Activated CD8-positive, alpha-beta memory T cell treated with anti-CD3 and anti-CD28 coated beads, Interleukin-2, amount 10 ng/mL, durations not matched to agents 7 days and 5 days (primary cell): Measurements from ENCODE around the gene PSMC2. TPM values are rescaled to one million over a fixed set of nuclear protein-coding genes. Genes with fewer than 3 reads are reported as not detected.

Experiments
- ATAC-seq: fragments of 150-1000 bp; cut with Tn5 transposase; one replicate; pipeline ENCODE4 v1.10.0; 2021; ENCODE audit warnings: moderate library complexity
- CTCF ChIA-PET: fragments of 350-600 bp; sonication (Branson Sonifier 250); formaldehyde crosslinking; loops from one replicate; lab custom pipeline; 2021; ENCODE audit warnings: antibody characterized with exemption; lab: Charles Lee
- DNase-seq: peaks from one replicate; pipeline ENCODE4 v3.0.0-alpha.2; 2020
- H3K27ac Mint-ChIP-seq: one replicate; pipeline ENCODE4 v1.8.0; 2021; ENCODE audit warnings: mild to moderate bottlenecking, mixed read lengths
- H3K27me3 Mint-ChIP-seq: one replicate; pipeline ENCODE4 v1.8.0; 2021; ENCODE audit warnings: mixed read lengths
- H3K36me3 Mint-ChIP-seq: one replicate; pipeline ENCODE4 v1.8.0; 2021; ENCODE audit warnings: mild to moderate bottlenecking, mixed read lengths
- H3K4me1 Mint-ChIP-seq: one replicate; pipeline ENCODE4 v1.8.0; 2021; ENCODE audit warnings: mixed read lengths
- H3K4me3 Mint-ChIP-seq: one replicate; pipeline ENCODE4 v1.8.0; 2021; ENCODE audit warnings: mild to moderate bottlenecking, moderate library complexity, mixed read lengths
- H3K9me3 Mint-ChIP-seq: one replicate; pipeline ENCODE4 v1.8.0; 2022; ENCODE audit warnings: low read depth, mixed read lengths
- total RNA-seq, 2 experiments: library from RNA; stranded (reverse); gene quantifications; one replicate each; pipeline ENCODE4 v1.2.3, GENCODE V29; 2021

PSMC2 gene
- total RNA-seq, 2 experiments from 2014 or later, result 138 to 195 TPM

DNA sequence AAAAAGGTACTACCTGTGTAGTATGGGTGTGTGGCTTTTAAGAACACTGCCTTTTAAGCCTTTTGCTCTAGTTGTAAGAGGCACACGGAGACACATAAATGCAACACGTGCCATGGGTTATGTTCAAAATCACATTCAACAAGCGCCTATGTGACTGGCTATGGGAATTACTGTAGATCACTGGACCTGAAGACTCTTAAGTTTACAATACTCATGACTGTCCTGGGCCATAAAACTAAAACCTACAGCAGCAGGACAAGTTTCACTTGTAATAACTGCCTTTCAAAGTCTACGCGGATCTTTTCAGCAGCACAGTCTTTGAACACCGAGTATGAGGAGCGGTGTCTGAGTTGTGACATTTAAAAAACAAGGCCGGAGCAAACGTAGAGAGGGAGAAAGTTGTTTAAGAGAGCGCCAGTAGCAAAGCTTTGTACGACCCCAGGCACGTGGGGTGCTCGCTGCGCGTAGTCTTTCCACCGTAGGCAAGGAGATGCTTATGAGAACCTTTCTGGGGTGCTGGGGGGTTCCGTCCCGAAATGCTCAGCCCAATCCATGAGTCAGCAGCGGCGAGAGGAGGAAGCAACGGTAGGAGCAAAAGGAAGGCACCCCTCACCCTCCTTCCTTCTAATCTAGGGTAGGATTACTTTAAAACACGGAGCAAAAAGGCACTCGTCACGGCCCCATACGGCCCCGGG is 3.5 kb upstream of the PSMC2 start:
- ATAC-seq (peak; percentile 14), DNase-seq (peak; percentile 61)
- Mint-ChIP-seq H3K4me3 (peak overlapping the region; percentile 90), H3K36me3 (peaks cover 35% of the 10 kb centered on the region), H3K27me3 (no peaks in the 10 kb centered on the region), H3K9me3 (no peaks in the 10 kb centered on the region), H3K4me1 (peaks cover 60% of the 10 kb centered on the region), H3K27ac (peak overlapping the region; percentile 99)
- CTCF ChIA-PET, result no interaction called here

DNA sequence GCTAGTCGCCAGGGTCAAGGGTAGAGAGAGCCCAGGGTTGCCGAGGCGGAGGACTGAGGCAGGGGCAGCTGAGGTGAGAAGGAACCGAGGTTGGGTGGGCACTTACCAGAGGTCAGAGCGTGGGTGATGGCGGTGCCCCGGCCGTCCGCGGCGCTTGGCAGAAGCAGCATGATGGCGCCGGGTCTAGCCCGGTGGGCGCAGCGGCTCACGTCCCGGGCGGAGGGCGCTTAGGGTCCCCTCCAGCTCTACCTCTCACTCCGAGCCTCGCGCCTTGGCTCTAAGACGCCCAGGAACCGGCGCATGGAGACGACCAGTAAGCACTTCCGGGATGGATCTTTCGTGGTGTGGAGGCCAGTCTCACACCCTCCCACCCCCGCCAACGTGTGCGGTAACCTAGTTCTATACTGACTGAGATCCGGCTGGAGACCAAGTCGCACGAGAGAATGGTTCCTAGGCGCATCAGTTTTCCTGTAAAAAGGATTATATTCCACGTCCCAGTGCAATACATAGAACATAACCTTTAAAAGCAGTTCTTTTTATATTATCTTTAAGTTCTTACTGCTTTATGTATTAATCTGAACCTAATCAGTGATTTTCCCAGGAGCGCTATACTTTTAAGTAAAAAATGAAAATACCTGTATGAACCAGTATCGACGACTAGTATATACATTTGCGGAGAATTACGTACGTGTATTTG is 2.8 kb upstream of the PSMC2 start, which contains the start of gene DNAJC2:
Gene DNAJC2, minus strand, starts transcription at position 315 of the 697 bp plus-strand sequence. Its CDS starts 145 bp downstream, at position 170.
- Mint-ChIP-seq H3K27me3 (no peaks in the 10 kb centered on the region), H3K4me1 (peaks cover 58% of the 10 kb centered on the region), H3K4me3 (peak within 1 kb of the TSS; percentile 90), H3K9me3 (no peaks in the 10 kb centered on the region), H3K27ac (peak within 1 kb of the TSS; percentile 99), H3K36me3 (peaks cover 31% of the 10 kb centered on the region)
- CTCF ChIA-PET, result no interaction called here
- ATAC-seq (peak; percentile 90), DNase-seq (peak; percentile 92)

DNA sequence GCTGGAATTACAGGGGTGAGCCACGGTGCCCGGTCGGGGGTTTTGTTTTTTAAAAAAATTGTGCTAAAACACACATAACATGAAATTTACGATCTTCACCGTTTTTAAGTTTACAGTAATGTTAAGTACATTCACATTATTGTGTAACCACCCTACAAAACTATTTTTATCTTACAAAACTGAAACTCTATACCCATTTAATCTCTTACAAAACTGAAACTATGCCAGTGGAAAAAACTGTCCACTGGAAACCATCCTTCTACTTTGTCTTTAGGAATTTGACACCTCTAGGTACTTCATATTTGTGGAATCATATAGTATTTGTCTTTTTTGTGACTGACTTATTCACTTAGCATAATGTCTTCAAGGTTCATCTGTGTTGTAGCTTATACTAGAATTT is 1.0 kb upstream of the PSMC2 start:
- Mint-ChIP-seq H3K9me3 (no peaks in the 10 kb centered on the region), H3K4me1 (peaks cover 60% of the 10 kb centered on the region), H3K4me3 (peak overlapping the region; percentile 99), H3K27ac (peak overlapping the region; percentile 99), H3K27me3 (no peaks in the 10 kb centered on the region), H3K36me3 (peaks cover 24% of the 10 kb centered on the region)
- DNase-seq (no peak), ATAC-seq (no peak)
- CTCF ChIA-PET, result no interaction called here

DNA sequence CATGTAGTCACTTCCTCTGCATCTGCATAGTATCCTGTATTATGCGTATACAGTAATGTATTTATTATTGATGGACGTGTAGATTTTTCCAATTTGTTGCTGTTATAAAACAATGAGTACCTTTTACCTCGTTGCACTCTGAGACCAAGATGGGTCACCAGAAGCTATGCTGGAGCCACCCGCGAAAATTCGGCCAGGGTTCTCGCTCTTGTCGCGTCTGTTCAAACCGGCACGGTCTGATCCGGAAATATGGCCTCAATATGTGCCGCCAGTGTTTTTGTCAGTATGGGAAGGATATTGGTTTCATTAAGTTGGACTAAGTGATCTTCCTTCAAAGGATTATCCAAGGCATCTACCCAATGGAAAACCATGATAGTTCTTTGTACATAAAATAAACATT is 1.0 kb downstream of the PSMC2 start:
- H3K9me3 Mint-ChIP-seq, result no peaks in the 10 kb centered on the region
- H3K27me3 Mint-ChIP-seq, result no peaks in the 10 kb centered on the region
- ATAC-seq (no peak), DNase-seq (peak; percentile 52)
- H3K27ac Mint-ChIP-seq, result peak overlapping the region; percentile 86
- peaks cover 62% of the 10 kb centered on the region for H3K4me1 Mint-ChIP-seq
- CTCF ChIA-PET, result interaction anchor here (0.9 to 1.7 kb wide), 3 partner anchors 10 to 1570 kb away, joined by 3 read pairs; no protein-coding TSS in a partner anchor
- peak overlapping the region; percentile 99 for H3K4me3 Mint-ChIP-seq
- H3K36me3 Mint-ChIP-seq, result peaks cover 31% of the 10 kb centered on the region

DNA sequence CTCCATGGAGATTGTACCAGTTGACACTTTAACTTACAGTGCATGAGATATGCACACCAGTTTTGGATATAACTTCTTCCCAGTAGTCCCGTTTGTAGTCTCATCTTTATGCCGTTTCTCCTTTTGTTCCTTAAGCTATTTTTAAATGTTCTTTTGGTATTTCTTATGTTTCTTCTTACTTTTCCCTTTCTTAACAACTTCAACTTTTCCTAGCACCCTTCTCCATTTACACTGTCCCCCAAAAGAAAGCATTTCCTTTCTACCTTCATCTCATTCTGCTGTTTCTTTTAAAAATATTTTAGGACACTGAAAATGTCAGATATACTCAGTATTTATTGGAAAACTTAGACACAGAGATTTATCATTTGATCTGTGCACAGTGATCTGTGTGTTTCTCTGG is 1.5 kb downstream of the PSMC2 start:
- Mint-ChIP-seq H3K9me3 (no peaks in the 10 kb centered on the region), H3K27ac (peak overlapping the region; percentile 86), H3K36me3 (peaks cover 33% of the 10 kb centered on the region), H3K4me1 (peaks cover 63% of the 10 kb centered on the region), H3K27me3 (no peaks in the 10 kb centered on the region), H3K4me3 (peak overlapping the region; percentile 99)
- ATAC-seq (no peak), DNase-seq (no peak)
- CTCF ChIA-PET, result interaction anchor here (1.3 to 1.7 kb wide), 2 partner anchors 9 to 12 kb away, joined by 3 read pairs; no protein-coding TSS in a partner anchor

DNA sequence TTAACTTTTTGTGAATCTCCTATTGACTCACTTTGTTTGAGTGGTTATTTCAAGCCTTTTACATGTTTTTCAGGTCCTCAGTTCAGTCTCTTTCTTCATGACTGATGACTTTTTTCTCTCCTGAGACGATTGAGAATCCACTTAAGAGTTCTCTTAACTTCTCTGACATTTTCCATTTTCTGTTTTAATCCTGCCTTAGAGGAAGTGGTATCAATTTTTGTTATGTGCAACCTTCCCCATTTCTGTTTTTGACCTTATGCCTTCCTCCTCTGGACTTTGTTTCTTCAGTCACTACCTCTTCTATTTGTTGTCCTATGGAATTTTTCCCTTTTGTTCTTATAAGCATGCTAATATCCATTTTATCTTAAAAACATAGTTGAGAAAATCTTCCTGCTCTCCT is 2.4 kb downstream of the PSMC2 start:
- Mint-ChIP-seq H3K4me3 (peak overlapping the region; percentile 99), H3K27ac (peak overlapping the region; percentile 86), H3K27me3 (no peaks in the 10 kb centered on the region), H3K4me1 (peaks cover 62% of the 10 kb centered on the region), H3K9me3 (no peaks in the 10 kb centered on the region), H3K36me3 (peaks cover 34% of the 10 kb centered on the region)
- DNase-seq, result no peak
- ATAC-seq, result no peak
- CTCF ChIA-PET, result interaction anchor here (1.3 kb wide), 1 partner anchor 11 kb away, joined by 3 read pairs; no protein-coding TSS in a partner anchor

DNA sequence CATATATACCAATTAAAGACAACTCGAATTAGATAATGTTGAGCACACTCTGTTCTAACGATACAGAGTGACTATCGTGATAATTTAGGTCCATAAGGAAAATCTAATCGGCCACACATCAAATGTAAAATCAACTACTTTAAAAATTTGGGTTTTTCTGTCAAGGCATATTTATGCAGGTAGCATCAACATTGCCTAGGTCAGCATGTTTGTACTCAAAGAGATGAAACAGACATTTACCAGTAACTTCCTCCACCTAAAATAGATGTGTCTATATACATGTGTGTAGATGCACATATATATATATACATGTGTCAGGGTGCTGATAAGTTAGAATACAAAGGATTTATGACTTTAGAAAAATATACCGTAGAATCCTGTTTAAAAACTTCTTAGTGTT is 22.0 kb downstream of the PSMC2 start:
- Mint-ChIP-seq H3K4me3 (no peak overlapping the region), H3K27me3 (no peaks in the 10 kb centered on the region), H3K4me1 (no peaks in the 10 kb centered on the region), H3K36me3 (peaks cover 26% of the 10 kb centered on the region), H3K9me3 (no peaks in the 10 kb centered on the region), H3K27ac (no peak overlapping the region)
- CTCF ChIA-PET, result no interaction called here
- no peak for ATAC-seq
- no peak for DNase-seq

DNA sequence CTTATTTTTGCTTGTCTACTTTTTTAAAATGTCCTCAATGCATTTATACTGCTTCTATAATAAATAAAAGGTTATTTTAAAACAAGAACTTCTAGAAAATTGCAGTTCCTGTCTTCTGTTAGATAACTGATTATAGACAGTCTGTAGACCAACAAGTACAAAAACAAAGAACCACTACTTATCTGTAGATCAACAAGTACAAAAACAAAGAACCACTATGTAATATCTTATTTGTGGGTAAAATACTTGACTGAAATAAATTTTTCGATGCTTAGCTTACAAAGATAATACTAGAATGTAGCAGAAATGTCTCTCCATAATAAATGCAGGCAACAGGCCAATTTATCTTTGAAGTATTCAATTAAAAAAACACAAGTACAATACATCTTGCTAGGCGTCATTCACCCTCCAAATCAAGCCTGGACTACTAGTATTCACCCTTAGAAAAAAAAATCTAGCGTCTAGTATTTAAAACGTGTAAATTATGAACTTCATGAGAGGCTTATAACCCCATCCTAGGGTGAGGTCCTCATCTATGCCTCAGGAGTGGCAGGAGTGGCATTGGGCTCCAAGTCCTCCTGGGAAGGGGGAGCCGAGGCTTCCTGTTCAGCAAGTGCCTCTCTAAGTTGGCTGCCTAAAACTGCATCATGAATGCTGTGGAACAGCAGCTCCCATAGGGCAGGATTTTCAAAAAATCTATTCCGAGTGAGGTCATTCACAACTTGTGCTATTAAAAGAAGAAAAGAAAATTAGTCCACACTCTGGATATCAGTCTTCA is 26.6 kb downstream of the PSMC2 start:
- H3K9me3 Mint-ChIP-seq, result no peaks in the 10 kb centered on the region
- DNase-seq, result no peak
- H3K4me3 Mint-ChIP-seq, result no peak overlapping the region
- H3K27ac Mint-ChIP-seq, result no peak overlapping the region
- H3K36me3 Mint-ChIP-seq, result peaks cover 3% of the 10 kb centered on the region
- ATAC-seq, result no peak
- CTCF ChIA-PET, result no interaction called here
- H3K27me3 Mint-ChIP-seq, result peaks cover 9% of the 10 kb centered on the region
- H3K4me1 Mint-ChIP-seq, result no peaks in the 10 kb centered on the region

DNA sequence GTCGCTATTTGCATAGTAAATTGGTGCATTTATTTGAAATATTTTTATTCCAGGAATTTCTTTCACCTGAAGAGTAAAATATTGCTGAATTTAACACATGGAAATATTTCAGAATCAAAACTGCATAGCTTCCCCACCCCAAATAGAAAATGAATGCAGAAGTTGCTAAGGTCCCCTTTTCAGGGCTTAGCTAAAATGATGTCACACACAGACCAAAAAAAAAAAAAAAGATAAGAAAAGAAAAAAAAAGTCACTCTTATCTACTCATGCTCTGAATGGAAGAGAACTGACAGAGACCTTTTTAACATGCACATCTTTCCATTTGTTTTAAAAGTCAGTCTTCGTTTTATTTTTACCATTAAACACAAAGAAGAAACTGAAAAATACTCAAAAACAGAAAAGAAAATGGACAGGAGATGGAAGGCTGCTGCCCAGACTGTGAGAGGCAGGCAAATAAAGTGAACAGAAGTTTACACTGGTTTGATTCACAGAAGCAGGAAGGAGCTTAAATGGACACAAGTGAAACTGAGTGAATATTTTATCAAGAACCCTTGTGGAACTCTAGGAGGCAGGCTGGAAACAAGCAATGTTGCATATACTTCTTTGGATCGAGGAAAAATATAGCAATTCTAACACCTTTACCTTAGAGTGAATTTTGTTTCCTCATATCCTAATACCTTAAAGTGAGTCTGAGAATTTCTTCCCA is 32.0 kb downstream of the PSMC2 start:
- DNase-seq, result no peak
- Mint-ChIP-seq H3K9me3 (no peaks in the 10 kb centered on the region), H3K27me3 (peaks cover 12% of the 10 kb centered on the region), H3K36me3 (no peaks in the 10 kb centered on the region), H3K4me1 (no peaks in the 10 kb centered on the region), H3K27ac (no peak overlapping the region), H3K4me3 (no peak overlapping the region)
- CTCF ChIA-PET, result interaction anchor here (0.7 kb wide), 1 partner anchor 39 kb away, joined by 3 read pairs; no protein-coding TSS in a partner anchor
- no peak for ATAC-seq

DNA sequence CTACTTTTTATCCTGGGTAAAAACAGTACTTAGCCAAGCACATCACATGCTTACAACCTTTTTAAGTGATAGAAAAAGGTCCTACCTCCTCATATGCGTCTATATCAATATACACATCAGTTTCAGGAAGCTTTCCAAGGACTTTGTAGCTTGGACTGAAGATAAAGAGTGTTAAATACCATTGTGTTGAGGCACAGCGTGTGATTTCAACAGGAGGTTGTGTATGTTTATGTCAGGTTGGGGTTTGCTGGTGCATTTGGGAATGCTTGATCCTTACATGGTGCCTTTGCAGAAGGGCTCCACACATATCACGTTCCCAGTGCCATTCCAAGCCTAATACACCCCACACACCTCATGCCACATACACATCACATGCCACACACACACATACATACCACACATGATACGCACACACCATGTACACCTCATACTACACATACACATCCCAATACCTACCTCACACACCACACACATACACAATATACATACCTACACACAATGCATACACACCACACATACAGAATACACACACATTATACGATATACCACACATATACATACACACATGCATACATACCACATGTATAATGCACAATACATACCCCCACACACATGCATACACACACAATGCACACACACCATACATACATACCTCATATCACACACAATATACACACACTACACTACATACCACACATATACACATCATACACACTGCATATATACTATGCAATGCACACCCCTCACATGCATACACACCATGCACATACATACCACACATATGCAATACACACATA is 33.1 kb downstream of the PSMC2 start:
- no peak overlapping the region for H3K4me3 Mint-ChIP-seq
- DNase-seq, result no peak
- H3K27ac Mint-ChIP-seq, result no peak overlapping the region
- CTCF ChIA-PET, result no interaction called here
- H3K9me3 Mint-ChIP-seq, result no peaks in the 10 kb centered on the region
- peaks cover 12% of the 10 kb centered on the region for H3K27me3 Mint-ChIP-seq
- no peaks in the 10 kb centered on the region for H3K4me1 Mint-ChIP-seq
- ATAC-seq, result no peak
- no peaks in the 10 kb centered on the region for H3K36me3 Mint-ChIP-seq

DNA sequence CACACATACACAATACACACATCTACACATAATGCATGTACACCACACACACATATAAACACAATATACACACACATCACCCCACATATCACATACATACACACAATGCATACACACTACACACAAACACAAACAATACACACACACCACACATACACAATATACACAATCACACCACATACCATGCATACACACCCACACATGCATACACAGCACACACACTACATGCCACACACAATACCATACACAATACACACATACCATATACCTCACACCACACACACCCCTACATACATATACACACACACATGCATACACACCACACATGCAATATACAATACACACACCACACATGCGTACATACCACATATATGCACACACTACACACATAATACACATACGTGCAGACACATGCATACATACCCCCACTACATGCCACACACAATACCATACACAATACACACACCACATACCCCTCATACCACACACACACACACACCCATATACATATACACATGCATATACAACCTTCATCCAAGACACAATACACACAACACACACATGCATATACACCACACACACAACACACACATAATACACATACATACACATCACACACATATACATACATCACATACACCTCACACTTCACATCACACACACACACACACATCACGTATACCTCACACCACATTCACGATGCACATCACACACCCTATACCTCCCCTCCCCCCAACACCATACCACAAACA is 34.0 kb downstream of the PSMC2 start:
- DNase-seq (no peak), ATAC-seq (no peak)
- Mint-ChIP-seq H3K36me3 (no peaks in the 10 kb centered on the region), H3K9me3 (no peaks in the 10 kb centered on the region), H3K4me1 (no peaks in the 10 kb centered on the region), H3K4me3 (no peak overlapping the region), H3K27ac (no peak overlapping the region), H3K27me3 (peaks cover 12% of the 10 kb centered on the region)
- CTCF ChIA-PET, result no interaction called here

DNA sequence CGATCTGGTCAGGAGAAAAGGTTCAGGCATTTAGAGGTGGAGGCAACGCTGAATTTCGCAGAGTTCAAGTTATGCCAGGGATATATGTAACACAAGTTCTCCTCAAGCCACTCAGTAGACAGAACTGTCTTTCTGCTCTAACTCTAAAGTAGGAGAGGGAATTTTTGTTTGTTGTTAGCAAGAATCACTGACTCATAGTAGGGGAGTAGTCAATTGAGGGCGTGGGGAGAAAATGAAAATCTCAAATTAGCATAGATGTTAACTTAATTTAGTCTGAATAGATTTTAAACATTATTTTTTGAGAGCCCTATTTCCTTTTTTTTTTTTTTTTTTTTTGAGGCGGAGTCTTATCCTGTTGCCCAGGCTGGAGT is 34.6 kb downstream of the PSMC2 start:
- H3K4me3 Mint-ChIP-seq, result no peak overlapping the region

More for the DNA sequence above, 34.6 kb downstream of the PSMC2 start:
- Mint-ChIP-seq H3K27me3 (peaks cover 12% of the 10 kb centered on the region), H3K36me3 (no peaks in the 10 kb centered on the region), H3K9me3 (no peaks in the 10 kb centered on the region), H3K27ac (no peak overlapping the region), H3K4me1 (no peaks in the 10 kb centered on the region)
- ATAC-seq (no peak), DNase-seq (no peak)
- CTCF ChIA-PET, result no interaction called here
